Activated naive CD8-positive, alpha-beta T cell treated with anti-CD3 and anti-CD28 coated beads, Interleukin-2, amount 10 ng/mL, durations not matched to agents 7 days and 5 days (primary cell): ENCODE data around the gene LRRC8B. TPM values are rescaled to one million over a fixed set of nuclear protein-coding genes. Genes with fewer than 3 reads are reported as not detected.

ENCODE experiments used
- total RNA-seq, 2 experiments: library from RNA; stranded (reverse); gene quantifications; one replicate each; pipeline ENCODE4 v1.2.3, GENCODE V29; 2021

The LRRC8B gene
- total RNA-seq, 2 experiments from 2014 or later: 12.8 to 13.9 TPM

Other genes with a start within 250 kb of the LRRC8B start
- gene GBP6, start 160.8 kb upstream of the LRRC8B start, total RNA-seq: under 1 TPM; 0.23 to 0.47 TPM
- 10 to 100 TPM; 38.2 to 41.8 TPM for gene LRRC8C, start 108.3 kb downstream of the LRRC8B start, total RNA-seq